GM18505 (cell line): ENCODE data around the gene NSMF.
"Not testable (repeated sequence)": the region's sequence is repeated elsewhere in the genome, so short reads cannot be mapped to it uniquely, and the experiment has no call there.

ENCODE experiments used
- ATAC-seq: cut with Tn5 transposase; IDR thresholded peaks from one replicate; pipeline ENCODE4 v1.9.1; 2021; ENCODE audit not compliant: unreplicated experiment
- POLR2A ChIP-seq: IDR thresholded peaks from 4 replicates; pipeline ENCODE4 v1.6.1; 2011; ENCODE audit warnings: borderline replicate concordance; ENCODE audit not compliant: insufficient read depth, insufficient read length; ENCODE audit errors: extremely low read depth

NSMF gene

DNA sequence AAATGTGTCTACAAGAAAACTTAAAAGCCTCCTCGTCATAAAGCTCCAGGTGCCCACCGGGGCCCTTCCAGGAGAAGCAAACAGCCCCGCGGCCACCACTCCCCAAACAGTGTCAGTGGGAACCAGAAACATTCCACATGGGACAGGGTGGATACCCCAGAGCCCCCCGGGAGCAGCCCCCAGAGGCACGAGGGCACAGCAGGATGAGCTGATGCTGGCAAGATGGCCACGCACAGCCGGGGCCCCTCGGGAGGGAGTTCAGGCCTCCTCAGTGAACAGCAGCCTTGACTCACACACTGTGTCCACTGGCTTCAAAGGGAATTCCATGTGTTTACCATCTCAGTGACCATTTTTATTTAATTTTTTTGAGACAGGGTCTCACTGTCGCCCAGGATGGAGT is 46.7 kb downstream of the NSMF start:
- no peak for TF ChIP-seq POLR2A
- ATAC-seq: no peak

GRCh38 chr9:137411645-137412380 is 47.3 kb downstream of the NSMF start:
- no peak for TF ChIP-seq POLR2A
- no peak for ATAC-seq

DNA sequence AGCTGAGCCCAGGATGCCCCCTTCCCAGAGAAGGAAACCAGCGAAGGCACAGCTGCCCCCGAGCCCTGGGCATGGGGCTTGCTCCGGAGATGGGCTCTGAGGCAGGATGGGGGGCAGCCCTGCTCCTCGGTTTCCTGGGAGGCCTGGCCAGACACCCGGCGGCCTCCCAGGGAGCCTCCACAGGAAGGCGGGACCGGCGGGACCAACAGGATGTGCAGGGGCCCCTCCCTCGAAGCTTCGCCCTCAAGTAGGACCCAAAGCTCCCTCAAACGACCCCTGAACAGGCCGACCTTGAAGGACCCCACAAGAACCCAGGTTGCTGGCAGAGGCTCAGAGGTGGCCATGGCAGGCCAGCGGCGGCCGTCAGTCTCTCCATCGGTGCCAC is 47.9 kb downstream of the NSMF start:
- no peak for ATAC-seq
- TF ChIP-seq POLR2A: no peak

DNA sequence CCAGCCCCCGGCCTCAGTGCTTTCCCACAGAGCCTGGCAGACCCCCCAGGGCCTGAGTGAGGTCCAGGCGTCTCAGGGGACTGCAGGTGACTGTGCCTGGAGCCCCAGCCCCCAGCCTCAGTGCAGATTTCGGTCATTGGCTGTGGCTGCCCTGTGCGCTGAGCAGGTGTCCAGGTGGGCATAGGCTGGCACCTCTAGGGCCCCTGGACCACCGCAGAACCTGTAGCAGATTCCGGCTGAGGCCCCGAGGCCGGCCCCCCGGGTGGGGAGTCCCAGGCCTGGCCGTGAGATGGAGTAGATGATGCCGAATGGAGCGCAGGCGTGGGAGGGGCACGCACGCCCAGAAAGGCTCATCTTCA is 48.3 kb downstream of the NSMF start:
- no peak for ATAC-seq
- TF ChIP-seq POLR2A: no peak

DNA sequence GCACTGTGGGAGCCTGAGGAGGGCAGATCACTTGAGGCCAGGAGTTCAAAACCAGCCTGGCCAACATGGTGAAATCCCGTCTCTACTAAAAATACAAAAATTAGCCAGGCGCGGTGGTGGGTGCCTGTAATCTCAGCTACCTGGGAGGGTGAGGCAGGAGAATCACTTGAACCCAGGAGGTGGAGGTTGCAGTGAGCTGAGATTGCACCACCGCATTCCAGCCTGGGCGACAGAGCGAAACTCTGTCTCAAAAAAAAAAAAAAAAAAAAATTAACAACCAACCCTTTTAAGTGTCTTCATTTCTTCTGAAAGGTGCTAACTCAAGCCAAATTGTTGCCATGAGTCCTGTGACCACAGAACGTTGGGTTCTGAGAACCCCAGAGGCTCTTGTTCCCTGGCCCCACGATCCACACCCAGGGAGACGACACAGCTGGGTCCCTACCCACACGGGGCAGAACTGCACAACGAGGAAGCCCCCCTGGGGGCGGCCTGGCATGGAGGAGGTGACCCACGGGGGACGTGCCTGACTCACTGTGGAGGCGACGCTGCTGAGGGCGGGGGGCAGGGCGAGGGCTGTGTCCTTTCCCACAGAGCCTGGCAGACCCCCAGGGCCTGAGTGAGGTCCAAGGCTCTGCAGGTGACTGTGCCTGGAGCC is 48.8 kb downstream of the NSMF start:
- ATAC-seq: not testable (repeated sequence)

DNA sequence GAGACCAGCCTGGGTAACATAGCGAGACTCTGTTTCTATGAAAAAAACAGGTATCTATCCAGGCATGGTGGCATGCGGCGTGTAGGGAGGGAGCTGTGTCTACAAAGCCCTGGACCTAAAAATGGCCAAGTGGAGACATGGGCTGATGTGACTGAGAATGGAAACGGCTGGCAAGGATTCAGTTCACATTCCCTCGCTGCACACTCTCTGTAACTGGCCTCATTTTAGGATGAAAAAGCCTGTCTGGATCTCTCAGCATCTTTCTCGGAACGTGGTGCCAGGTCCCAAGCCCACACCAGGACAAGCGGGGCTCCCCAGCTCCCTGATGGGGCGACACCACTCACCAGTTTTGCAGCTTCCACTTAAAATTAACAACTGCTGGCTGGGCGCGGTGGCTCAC is 49.6 kb downstream of the NSMF start:
- TF ChIP-seq POLR2A: no peak
- no peak for ATAC-seq

- no peak for TF ChIP-seq POLR2A
- no peak for ATAC-seq
Measured at GRCh38 chr9:137408651-137409405, 50.3 kb downstream of the NSMF start.

DNA sequence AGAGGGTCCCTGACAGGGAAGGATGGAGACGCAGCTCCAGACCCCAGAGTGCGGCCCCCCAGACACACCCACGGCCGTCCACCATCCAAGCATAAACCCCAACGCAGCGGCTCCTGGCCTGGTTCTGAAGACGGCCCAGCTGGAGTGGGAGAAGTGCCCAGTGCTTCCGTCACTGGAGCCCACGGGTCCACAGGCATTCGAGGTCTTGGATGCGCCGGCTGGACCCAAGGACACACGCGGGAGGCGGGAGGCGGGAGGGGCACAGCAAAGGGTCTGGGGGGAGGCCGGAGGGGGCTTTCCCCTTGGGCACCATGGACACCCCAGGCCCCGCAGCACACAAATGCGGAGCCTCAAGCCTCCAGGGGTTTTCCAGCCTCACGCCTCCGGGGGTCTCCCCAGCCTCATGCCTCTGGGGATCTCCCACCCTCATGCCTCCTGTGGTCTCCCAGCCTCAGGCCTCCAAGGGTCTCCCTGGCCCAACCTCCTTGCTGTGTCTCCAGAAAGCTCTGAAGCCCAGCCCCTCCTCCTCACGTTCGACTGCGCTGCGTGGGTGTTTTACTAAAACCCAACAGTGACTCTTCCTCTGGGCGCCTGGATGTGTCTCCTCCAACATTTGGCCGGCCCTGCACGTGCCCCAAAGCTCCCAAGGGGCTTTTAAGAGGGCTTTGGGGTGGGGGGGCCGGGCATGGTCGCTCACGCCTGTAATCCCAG is 51.4 kb downstream of the NSMF start:
- TF ChIP-seq POLR2A: no peak

DNA sequence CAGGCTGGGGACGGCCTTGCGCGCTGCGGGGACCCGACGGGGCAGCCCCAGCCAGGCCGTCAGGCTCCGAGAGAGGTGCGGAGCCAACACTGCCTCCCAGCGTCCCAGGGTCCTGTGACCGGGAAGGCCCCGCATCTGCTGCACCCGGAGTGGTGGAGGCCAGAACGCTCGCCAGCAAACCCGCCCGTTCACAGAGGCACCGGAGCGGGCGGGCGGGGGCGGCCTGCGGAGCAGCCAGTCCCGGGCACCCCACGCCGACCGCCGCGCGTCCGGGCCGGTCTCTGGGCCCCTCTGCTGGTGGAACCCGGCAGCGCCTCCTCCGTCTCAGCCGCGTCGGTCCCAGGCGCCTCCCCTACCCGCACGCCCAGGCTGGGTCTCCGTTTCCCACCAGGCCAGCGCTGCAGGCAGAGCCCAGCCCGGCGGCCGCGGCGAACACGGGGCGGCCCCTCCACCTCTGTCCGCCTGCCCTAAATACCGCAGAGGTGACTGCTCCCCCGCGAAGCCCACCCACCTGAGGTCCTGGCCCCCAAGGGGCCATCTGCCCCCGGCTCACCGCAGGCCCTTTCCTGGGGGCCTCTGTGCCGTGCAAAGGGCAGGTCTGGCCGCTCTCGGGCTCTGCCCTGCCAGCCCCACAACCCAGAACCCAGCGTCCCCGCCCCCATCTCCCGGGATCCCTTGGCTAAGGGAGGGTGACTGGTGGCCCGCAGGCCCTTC is 52.1 kb downstream of the NSMF start:
- no peak for ATAC-seq
- TF ChIP-seq POLR2A: no peak

More for the DNA sequence above, 51.4 kb downstream of the NSMF start:
- ATAC-seq: no peak

- no peak for ATAC-seq
- TF ChIP-seq POLR2A: no peak
Measured at GRCh38 chr9:137406085-137406760, 52.9 kb downstream of the NSMF start.

DNA sequence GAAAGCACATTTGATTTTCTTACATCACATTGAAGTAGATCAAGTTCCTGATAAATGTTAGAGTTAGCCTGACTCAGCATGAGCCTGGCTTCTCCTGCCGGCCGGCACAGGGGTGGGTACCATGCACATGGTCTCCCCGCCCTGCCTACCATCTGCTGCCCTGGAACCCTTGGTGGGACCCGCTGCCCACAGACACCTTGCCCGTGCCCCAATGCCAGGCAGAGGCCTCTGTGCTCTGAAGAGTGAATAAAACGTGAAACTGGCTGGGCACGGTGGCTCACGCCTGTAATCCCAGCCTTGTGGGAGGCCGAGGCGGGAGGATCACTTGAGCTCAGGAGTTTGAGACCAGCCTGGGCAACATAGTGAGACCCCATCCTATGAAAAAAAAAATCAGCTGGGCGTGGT is 53.5 kb downstream of the NSMF start:
- TF ChIP-seq POLR2A: no peak
- ATAC-seq: no peak

DNA sequence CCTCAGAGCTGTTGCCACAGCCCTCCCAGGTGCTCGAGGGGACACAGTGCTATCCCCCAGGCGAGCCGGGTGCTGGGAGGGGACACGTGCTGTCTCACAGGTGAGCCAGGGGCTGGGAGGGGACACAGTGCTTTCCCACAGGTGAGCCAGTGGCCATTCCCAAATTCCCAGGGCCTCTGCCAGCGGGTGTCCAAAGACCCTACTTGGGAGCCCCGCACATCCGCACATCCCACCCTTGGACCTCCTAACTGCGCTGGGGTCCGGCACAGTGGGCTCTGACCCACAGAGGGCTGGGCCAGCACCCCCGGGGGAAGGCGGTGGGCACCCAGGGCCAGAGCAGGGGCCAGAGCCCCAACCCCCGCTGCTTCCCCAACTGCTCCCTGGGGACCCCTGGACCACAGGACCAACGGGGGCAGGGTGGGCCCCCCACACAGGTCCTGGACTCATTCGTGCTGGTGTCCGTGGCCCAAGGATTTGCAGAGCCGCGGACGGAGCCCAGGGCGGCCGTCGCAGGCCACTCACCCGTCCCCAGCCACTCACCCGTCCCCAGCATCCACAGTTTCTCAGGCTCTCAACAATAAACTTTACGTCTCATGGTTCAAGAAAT is 54.1 kb downstream of the NSMF start:
- no peak for ATAC-seq

More for the DNA sequence above, 54.1 kb downstream of the NSMF start:
- TF ChIP-seq POLR2A: no peak
